OCI-LY7 (cell line): ENCODE measurements around the gene ARF3. TPM values are rescaled to one million over a fixed set of nuclear protein-coding genes. Genes with fewer than 3 reads are reported as not detected.

ENCODE experiments used
- BruUV-seq: library from RNA; stranded (reverse); fragments of 400-500 nt; replicated peaks from 2 replicates; lab custom pipeline; 2021; lab: Mats Ljungman, UMichigan
- CTCF ChIA-PET: fragments of 300-600 bp; sonication (Branson Sonifier 250); formaldehyde crosslinking; loops from one replicate; lab custom pipeline; 2022; ENCODE audit warnings: antibody characterized with exemption; ENCODE audit not compliant: unreplicated experiment; lab: Charles Lee
- POLR2A ChIA-PET: fragments of 300-600 bp; sonication (Branson Sonifier 250); formaldehyde crosslinking; loops from one replicate; lab custom pipeline; 2022; ENCODE audit warnings: antibody characterized with exemption; lab: Charles Lee
- DNase-seq: peaks from one replicate; pipeline ENCODE4 v3.0.0-alpha.2; 2015; ENCODE audit warnings: low spot score
- H2AFZ ChIP-seq: fragments of 200-600 bp; sonication (generic), shearing (Covaris generic); 2 replicates; pipeline ENCODE4 v1.6.1; 2014; ENCODE audit warnings: mild to moderate bottlenecking, antibody characterized with exemption, low read length, moderate library complexity
- H3K27ac ChIP-seq: fragments of 200-600 bp; sonication (generic); 2 replicates; pipeline ENCODE4 v1.5.1; 2014; ENCODE audit warnings: mixed run types, low read depth, mild to moderate bottlenecking, moderate library complexity, low read length, inconsistent platforms; ENCODE audit not compliant: poor library complexity, severe bottlenecking
- H3K36me3 ChIP-seq: fragments of 200-600 bp; sonication (generic); 2 replicates; pipeline ENCODE4 v1.6.1; 2014; ENCODE audit warnings: mild to moderate bottlenecking, antibody characterized with exemption, low read length, moderate library complexity, mixed read lengths; ENCODE audit not compliant: insufficient read depth
- H3K4me1 ChIP-seq: fragments of 200-600 bp; sonication (generic); 2 replicates; pipeline ENCODE4 v1.5.1; 2014; ENCODE audit warnings: mild to moderate bottlenecking, low read length; ENCODE audit not compliant: insufficient read depth, poor library complexity, severe bottlenecking
- H3K4me2 ChIP-seq: fragments of 200-600 bp; sonication (generic); 2 replicates; pipeline ENCODE4 v1.6.1; 2014; ENCODE audit warnings: mild to moderate bottlenecking, low read length
- H3K4me3 ChIP-seq: fragments of 200-600 bp; sonication (generic); 2 replicates; pipeline ENCODE4 v1.5.1; 2014; ENCODE audit warnings: mild to moderate bottlenecking, low read depth, low read length; ENCODE audit not compliant: poor library complexity, severe bottlenecking
- H3K79me2 ChIP-seq: fragments of 200-600 bp; sonication (generic); 2 replicates; pipeline ENCODE4 v1.6.1; 2016; ENCODE audit warnings: low read depth, mild to moderate bottlenecking, low read length, moderate library complexity, mixed read lengths; ENCODE audit not compliant: insufficient read depth
- H3K9me2 ChIP-seq: fragments of 200-600 bp; sonication (generic); 2 replicates; pipeline ENCODE4 v1.6.1; 2016; ENCODE audit warnings: mild to moderate bottlenecking, low read length, mixed read lengths; ENCODE audit not compliant: insufficient read depth
- H3K9me3 ChIP-seq: fragments of 200-600 bp; sonication (generic); 2 replicates; pipeline ENCODE4 v1.6.1; 2014; ENCODE audit warnings: mild to moderate bottlenecking, mixed run types, low read length, mixed read lengths
- H4K20me1 ChIP-seq: fragments of 200-600 bp; sonication (generic); 2 replicates; pipeline ENCODE4 v1.6.1; 2014; ENCODE audit warnings: mild to moderate bottlenecking, antibody characterized with exemption, low read length, moderate library complexity, mixed read lengths; ENCODE audit not compliant: insufficient read depth
- CTCF ChIP-seq: fragments of 200-600 bp; sonication (generic); conservative IDR thresholded peaks from 2 replicates; pipeline ENCODE4 v1.5.1; 2014; ENCODE audit warnings: mild to moderate bottlenecking, antibody characterized with exemption, low read length, moderate library complexity, mixed read lengths
- EZH2phosphoT487 ChIP-seq: fragments of 200-600 bp; sonication (generic); IDR thresholded peaks from 2 replicates; pipeline ENCODE4 v1.6.1; 2018; ENCODE audit warnings: low read depth, borderline replicate concordance, mild to moderate bottlenecking, mixed run types, antibody characterized with exemption, low read length, moderate library complexity, mixed read lengths
- intact Hi-C: fragments of 100-400 bp; cut with micrococcal nuclease; formaldehyde crosslinking; loops from one replicate; pipeline ENCODE4 v1.10.0; 2022; ENCODE audit not compliant: unreplicated experiment
- total RNA-seq, 2 experiments: library from RNA; depleted of rRNA in 1 of 2; stranded (reverse); fragments of >200 nt in 1 of 2; shearing (Covaris generic) in 1 of 2; gene quantifications; 2 replicates each; pipeline ENCODE4 v1.2.3, GENCODE V29; 2014 to 2022

The ARF3 gene
- total RNA-seq, 2 experiments from 2014 or later, result 41.2 to 133 TPM

- intact Hi-C loops, result no loop called here
- no peak for TF ChIP-seq CTCF
- no peak for TF ChIP-seq EZH2phosphoT487
- no peak for DNase-seq
- Histone ChIP-seq H3K9me3 (no peaks in the 10 kb centered on the region), H3K79me2 (no peaks in the 10 kb centered on the region), H3K36me3 (no peaks in the 10 kb centered on the region), H3K4me3 (no peak overlapping the region), H3K4me2 (no peak overlapping the region; the same call in 1 of the 2 replicates), H3K9me2 (no peaks in the 10 kb centered on the region), H3K27ac (no peak overlapping the region), H3K4me1 (peaks cover 6% of the 10 kb centered on the region), H4K20me1 (no peaks in the 10 kb centered on the region; the same call in 1 of the 2 replicates), H2AFZ (no peak overlapping the region)
- ChIA-PET CTCF (interaction anchor here (1.3 kb wide), 1 partner anchor 13 kb away, joined by 4 read pairs; no protein-coding TSS in a partner anchor), POLR2A (no interaction called here)
- BruUV-seq, result no TSS peak
Measured at GRCh38 chr12:48979602-48980388, 22.5 kb upstream of the ARF3 start.

GRCh38 chr12:48978741-48979601 lies 21.7 kb upstream of the ARF3 start:
- Histone ChIP-seq H2AFZ (no peak overlapping the region), H3K9me3 (no peaks in the 10 kb centered on the region), H3K79me2 (no peaks in the 10 kb centered on the region), H3K4me3 (no peak overlapping the region), H3K4me1 (peaks cover 6% of the 10 kb centered on the region), H3K4me2 (no peak overlapping the region), H3K27ac (no peak overlapping the region), H3K9me2 (no peaks in the 10 kb centered on the region), H3K36me3 (no peaks in the 10 kb centered on the region), H4K20me1 (no peaks in the 10 kb centered on the region; the same call in 1 of the 2 replicates)
- intact Hi-C loops, result loop anchor here (1.0 kb wide), 1 partner anchor 55 kb away; no protein-coding TSS in a partner anchor
- POLR2A ChIA-PET, result no interaction called here
- CTCF ChIA-PET, result interaction anchor here (1.3 kb wide), 1 partner anchor 13 kb away, joined by 4 read pairs; no protein-coding TSS in a partner anchor
- no peak for TF ChIP-seq CTCF
- TF ChIP-seq EZH2phosphoT487, result no peak
- no peak for DNase-seq
- BruUV-seq, result no TSS peak
